ENCODE data around the gene GRK3.
"Not testable (repeated sequence)": the region's sequence is repeated elsewhere in the genome, so short reads cannot be mapped to it uniquely, and the experiment has no call there.

Gene GRK3

DNA sequence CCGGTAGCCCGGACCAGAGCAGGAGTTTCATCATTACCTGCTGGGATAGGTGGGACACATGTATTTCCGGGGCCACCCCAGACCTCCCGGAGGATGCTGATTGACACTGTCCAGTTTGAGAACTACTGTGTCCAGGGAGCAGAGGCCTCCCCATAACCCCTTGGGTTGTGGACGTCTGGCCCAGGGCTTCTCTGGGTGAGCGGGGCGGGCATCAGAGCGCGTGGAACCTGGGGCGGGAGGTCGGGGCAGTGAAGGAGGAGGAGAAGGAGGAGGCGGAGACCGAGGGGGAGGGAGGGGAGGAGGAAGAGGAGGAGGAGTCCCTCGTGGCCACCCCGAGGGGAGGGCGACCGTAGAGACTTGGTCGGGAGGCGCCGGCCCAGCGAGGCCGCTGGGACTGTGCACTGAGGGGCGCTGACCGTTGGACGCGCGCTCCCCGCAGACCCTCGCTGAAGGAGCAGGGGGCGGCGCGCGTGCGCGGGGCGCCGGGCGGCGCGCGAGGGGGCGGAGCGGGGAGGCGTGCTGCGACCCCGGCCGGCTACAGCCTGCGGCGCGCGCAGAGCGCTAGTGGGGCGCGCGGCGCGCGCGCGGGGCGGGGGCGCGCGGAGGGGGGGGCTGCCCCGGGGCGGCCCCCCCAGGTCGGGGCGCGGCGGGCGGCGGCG is at the start of gene GRK3:
TSS of gene GRK3 (plus strand) at position 356 of the 659 bp plus-strand sequence. CDS start 366 bp downstream, outside the sequence.
- peak; percentile 50 for DNase-seq (ENCODE audit: low read depth)

DNA sequence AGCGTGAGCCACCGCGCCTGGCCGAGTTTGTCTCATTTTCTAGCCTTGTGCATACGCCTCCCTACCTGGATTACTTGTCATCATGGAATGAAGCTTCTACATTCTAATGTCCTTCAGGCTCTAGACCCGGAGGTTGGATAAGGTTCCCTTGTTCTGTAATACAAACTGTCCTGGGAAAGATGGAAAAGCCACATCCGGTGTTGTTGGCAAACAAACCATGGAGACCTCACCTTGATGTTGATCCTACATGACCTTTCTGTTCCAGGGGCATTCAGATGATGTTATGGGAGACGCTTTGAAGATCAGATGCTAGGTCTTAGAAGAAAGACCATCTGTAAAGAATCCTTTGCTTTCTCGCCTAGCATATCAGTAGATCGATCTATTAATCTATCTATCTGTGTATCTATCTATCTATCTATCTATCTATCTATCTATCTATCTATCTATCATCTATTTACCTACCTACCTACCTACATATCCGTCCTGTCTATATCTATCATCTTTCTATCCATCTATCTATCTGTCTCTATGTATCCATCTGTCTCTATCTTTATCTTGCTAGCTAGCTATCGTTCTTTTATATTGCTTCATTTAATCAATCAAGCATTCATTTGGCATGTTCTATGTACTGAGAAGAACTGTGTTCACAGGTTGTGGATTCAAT is 46.3 kb upstream of the GRK3 start:
- DNase-seq (ENCODE audit: low read depth) = no peak

DNA sequence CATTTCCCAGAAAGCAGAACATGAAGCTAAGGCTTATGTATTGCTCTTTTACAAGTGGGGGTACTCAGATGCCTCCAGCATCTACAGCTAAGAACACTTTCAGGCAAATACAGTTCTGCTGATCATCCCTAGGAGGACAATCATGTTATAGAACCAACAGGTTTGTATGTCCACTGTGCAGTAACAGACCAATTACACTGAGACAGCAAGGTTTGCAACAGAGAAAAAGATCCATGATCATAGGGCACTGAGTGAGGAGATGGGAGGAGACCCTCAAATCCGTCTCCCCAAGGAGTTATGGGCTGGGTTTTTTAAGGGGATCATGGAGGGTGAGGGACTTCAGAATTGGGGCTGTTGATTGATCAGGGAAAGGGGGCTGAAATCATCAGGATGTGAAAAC is 39.1 kb upstream of the GRK3 start:
- DNase-seq (ENCODE audit: low read depth) = no peak

DNA sequence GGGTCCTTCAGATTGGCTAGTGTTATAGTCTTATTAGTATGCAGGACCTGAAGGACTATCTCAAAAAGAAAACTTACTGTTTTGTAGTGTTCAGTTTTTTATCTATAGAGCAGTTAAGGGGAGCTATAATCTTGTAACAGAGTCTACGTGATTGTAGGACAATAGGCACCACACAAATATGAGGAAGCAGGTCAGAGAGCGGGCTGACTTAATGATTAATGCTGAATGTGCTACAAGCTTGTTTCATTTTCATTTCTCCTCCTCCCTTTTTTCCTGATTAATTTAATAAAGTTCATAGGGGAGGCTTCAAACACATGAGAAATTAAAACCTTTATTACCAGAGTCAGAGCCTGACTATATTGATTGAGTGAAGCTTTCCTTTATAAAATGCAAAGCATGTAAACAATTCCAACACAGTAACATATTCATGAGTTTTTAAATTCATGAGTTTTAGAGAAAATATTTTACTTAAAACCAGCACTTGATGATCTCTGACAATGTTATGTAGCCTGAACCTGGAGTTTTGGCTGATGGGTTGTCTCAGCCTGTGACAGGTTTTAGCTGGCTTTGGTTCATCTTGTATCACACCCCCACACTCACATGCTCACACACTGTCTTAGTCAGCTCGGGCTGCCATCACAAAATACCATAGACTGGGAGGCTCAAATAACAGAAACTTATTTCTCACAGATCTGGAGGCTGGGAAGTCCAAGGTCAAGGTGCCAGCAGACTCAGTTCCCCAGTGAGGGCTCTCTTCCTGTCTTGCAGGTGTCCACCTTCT is 38.5 kb upstream of the GRK3 start:
- not testable (repeated sequence) for DNase-seq (ENCODE audit: low read depth)

DNA sequence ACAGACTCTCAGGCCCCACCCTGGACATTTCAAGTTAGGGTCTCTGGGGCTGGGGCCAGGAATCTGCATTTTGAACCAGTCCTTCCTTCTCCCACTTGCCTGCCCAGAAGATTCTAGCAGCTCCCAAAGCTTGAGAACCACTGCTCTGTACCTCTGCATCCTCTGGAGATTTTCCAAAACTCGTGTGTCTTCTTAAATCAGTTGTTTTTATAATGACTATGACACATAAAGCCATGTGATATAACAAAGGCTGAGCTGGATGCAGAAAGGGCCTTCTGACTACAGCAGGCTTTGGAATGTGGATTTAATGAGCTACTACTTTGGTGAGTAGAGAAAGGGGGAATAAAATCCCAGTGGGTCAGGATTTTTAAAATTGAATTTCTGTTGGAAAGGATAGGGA is 37.5 kb upstream of the GRK3 start:
- DNase-seq (ENCODE audit: low read depth) = not testable (repeated sequence)

DNA sequence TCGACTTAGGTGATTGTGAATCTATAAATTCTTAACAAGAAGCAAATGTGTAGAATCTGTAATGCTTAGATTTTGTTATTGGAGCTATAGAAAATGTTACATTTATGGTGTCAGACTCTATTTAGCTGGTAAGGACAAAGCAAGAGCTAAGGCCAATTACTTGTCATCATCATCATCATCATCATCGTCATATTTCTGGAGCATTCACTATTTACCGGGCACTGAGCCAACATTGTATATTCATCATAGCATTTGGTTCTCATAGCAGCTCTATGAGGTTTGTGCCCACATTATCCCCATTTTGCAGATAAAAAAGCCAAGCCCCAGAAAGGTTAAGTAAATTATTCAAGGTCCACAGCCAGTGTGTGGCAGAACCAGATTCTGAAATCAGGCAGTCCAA is 36.4 kb upstream of the GRK3 start:
- not testable (repeated sequence) for DNase-seq (ENCODE audit: low read depth)

DNA sequence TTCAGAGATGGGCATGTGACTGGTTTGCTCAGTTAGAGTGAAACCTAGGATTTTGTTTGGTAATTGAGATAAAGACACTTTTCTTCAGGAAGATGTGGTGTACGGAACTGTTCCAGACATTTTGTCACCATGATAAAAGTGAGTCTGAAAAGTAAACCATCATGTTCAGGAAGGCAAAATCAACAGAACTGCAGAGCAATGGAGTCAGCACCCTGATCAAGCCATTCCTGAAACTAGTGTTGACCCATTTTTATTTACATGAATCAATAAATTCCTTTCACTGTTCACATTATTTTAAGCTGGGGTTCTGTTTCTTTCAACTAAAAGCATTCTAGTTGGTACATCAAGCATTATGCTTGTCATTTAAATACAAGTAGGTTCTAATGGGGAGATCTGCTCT is 35.4 kb upstream of the GRK3 start:
- DNase-seq (ENCODE audit: low read depth) = not testable (repeated sequence)

DNA sequence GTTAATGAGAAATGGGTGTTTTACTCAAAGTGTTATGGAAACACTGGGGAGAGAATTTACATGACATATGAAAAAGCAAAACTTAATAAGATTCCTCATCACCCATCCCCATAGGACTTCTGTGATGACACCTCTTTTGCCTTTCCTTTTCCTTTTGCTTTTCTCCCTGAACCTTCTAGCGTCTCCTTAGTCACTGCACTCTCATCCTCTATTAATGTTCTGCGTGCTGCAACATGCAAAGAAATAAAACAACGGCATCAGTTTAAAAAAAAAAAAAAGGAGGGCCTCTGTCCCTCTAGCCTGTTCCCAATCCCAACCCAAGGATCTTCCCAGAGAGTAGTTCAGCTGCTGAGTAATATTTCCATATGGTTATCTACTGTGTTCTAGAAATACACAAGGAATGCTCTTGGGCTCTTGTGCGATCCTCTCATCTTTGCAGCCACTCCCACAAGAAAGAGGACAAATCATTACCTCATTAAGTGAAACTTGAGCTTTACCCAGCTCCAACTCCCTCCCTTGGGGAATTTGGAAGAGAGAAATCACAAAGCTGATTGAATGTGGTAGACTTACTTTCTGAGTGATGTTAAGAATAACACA is 34.8 kb upstream of the GRK3 start:
- not testable (repeated sequence) for DNase-seq (ENCODE audit: low read depth)

DNA sequence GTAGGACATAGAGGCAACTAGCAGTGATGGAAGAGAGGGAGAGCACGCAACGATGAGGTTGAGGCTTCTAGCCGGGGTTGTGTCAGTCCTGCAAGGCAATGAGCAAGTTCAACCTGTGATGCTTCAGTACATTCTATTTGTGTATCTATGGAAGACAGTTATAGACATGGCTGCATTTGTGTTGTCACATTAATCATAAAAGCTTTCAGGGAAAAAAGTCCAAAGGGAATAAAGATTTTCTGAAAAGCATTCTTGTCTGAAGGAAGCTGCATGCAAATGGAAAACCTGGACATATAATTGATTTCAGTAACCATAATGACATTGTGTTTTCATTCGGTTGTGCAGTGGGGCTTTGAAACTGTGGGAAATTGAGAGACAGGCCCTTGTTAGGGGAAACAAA is 32.8 kb upstream of the GRK3 start:
- not testable (repeated sequence) for DNase-seq (ENCODE audit: low read depth)

DNA sequence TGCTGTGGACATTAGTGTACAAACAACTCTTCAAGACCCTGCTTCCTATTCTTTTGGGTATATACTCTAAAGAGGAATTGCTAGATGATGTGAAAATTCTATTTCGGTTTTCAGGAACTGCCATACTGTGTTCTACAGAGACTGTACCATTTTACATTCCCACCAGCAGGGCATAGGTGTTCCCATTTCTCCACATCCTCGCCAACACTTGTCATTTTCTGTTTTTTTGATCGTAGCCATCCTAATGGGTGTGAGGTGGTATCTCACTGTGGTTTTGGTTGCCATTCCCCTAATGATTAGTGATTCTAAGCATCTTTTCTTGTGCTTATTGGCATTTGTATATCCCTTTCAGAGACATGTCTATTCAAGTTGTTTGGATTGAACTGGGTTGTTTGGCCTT is 29.8 kb upstream of the GRK3 start:
- no peak for DNase-seq (ENCODE audit: low read depth)

DNA sequence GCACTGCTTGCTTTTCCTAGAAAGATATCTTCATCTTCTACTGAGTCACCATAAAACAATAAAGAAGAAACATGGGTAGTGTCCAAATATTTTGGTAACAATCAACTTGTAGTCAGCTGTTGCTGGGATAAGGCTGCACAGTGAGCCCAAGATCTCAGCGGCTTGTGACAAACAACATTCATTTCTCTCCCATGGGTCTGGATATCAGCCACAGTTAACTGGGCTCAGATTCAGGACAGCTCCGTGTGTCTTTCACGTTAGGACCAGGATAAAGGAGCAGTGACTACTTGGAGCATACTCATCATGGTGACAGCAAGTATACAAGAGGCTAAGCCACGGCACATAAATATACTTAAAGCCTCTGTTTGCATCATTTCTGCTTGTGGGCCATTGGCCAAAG is 27.9 kb upstream of the GRK3 start:
- DNase-seq (ENCODE audit: low read depth) = no peak

DNA sequence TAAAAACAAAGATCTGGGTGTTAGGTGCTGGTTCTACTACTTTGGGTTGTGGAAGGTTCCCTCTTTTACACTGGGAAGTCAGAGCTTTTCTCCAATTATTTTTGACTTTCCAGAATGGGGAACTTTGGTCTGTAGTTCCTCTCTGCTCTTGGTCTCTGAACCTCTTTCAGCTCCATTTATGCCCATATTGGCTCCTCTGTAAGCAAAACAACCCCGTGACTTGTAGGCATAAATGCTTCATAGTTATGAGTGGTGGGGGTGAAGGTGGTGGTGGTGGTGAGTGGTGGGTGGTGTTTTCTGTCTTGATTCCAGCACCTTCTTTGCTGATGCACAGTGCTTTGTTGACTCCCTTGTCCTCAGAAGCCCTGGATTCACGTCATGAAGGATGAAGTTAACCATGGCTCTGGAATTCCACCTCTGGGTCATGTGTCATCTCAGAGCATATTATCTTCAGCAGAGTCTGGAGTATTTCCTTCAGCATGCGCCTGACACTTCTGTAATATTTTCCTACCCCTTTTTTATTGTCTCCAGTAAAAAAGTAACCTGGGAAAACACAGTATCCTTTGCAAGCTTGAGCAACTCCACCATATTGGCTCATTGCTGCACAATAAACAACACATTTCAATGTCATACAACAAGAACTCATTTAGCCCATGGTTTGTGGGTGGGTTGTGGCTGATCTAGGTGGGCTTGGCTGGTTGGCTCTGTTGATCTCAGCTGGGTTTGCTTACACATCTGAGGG is 24.1 kb upstream of the GRK3 start:
- no peak for DNase-seq (ENCODE audit: low read depth)

DNA sequence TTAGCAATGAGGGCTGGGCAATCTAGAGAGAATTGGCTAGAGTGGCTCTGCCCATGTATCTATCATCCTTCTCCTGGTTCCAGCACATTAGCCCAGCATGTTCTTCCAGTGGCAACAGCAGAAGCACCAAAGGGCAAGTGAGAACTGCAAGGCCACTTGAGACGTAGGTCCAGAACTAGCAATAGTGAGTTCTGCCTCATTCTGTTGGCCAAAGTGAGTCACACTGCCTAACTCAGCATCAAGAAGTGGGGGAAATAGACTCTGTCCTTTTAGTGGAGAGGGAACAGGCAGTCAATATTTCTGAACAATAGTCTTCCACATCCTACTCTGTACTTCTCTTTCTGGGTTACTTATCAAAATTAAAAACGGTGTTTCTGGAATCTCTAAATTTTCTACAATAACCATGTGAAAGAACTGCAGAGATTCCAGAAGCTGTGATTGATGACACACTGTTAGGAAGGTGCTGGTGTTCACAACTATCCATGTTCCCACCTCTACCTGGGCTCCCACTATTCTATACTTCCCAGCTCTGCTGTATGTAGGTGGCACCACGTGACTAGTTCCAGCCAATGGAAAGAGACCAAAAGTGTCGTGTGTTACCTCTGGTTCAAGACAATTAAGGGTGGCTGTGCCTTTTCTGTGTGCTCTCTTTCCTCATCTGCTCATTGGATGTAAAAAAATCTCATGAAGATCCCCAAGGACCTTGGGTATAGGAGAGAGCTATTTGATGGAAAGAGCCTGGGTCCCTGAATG is 23.4 kb upstream of the GRK3 start:
- DNase-seq (ENCODE audit: low read depth) = no peak

DNA sequence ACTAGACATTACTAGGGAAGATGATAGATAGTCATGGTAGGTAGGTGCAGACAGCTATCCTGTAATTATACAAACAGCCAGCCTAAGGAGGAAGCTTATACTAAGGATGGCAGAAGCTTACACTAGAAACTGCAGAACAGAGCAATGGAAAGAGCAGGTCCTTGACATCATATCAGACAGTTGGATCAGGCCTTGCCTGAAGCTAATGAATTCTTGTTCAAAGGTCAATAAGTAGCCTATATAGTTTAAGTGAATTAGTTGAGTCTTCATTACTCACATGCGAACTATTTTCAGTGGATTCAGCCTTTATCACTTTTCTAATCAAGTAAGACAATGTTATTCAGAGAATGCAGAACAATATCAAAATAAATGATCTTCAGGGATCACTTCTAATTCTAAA is 22.3 kb upstream of the GRK3 start:
- DNase-seq (ENCODE audit: low read depth) = no peak

DNA sequence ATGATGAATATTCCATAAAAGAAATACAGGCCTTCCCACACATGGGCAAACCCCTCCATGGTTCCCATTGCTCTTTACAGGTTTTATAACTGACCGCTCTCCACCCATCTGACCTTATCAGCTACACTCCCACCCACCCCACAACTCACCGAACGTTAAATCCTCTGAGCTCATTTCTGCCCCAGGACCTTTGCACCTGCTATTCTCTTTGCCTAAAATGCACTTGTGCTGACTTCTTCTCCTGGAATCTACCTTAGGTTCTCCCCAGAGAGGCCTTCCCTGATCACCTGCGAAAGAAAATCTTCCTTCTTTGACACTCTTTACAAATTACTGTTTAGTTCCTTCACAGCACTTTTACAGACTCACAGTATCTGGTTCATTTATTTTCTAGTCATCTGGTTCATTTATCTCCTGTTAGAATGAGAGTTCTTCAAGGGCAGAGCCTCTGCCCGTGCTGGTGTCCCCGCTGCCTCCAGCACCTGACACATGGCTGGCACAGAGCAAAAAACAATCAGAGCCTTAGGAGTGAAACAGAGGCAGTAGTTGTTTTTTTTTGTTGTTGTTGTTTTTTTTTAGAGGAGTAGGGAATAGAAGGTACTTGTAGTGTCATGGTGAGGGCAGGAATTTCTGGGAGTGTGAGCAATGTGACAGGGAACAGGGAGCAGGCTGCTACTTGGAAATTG is 21.6 kb upstream of the GRK3 start:
- DNase-seq (ENCODE audit: low read depth) = no peak

DNA sequence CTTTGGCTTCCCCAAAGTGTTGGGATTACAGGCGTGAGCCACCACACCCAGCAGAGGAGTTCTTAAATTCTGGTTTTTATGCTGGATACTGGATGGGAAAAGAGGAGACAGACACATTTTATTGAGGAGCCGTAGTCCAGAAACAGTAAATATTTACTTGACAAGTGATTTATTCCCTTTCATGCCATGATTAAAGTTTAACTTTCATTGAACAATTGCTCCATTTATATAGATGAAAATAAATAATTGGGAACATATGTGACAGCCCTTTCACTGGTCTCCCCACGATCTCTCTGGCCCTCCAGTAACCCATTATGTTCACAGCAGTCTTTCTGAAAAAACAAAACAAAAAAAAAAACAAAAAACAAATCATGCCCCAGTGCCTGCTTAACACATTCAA is 19.3 kb upstream of the GRK3 start:
- DNase-seq (ENCODE audit: low read depth) = no peak

DNA sequence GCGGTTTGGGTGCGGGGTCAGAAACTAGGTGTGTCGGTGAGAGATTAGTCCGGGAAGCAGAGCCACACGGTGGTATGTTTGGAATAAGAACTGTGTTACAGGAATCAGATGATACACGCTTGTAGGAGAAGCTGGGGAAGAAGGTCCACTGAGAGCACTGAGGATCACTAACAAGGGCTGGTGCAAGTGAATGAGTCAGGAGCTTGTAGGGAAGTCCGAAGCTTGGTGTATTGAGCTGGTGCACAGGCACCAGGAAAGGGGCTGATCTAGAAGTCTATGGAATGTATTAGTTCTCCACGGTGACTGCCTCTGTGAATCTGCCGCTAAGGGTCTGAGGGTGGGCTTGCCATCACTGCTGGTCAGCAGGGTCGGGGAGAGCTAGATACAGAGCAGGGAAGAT is 18.8 kb upstream of the GRK3 start:
- no peak for DNase-seq (ENCODE audit: low read depth)

DNA sequence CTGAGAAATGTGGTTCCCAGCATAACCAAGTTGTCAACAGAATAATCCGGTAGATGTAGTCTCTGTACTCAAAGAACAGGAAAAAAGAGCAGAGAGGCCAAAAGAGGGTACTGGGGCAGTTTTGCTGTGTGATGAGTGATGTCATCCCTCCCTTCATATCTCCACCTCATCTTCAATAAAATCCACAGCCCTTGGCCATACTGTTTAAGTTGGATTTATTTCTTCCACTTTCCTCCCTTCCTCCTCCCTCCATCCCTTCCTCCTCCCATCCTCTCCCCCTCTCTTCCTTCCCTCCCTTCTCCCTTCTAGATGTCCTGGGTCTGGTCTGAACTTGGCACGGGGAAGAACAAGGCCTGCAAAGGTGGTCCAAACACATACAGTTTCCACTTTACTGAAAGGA is 18.2 kb upstream of the GRK3 start:
- no peak for DNase-seq (ENCODE audit: low read depth)

DNA sequence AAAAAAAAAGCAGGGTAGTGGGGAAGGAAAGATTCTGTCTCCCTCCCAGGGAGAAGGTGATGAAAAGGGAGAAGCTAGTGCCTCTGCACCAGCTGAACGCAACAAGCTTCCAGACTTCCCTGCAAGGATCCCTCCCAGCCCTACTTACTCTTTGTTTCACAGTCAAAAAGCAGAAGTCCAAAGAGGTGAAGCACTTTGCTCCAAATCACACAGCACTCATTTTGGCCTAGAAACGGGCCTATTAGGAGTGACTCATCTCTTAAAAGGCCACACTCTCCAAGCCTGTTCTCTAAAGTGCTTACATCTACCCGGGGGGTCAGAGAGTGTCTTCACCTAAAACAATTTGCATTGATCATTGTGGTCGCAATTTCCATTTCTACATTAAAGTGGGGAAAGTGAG is 17.7 kb upstream of the GRK3 start:
- DNase-seq (ENCODE audit: low read depth) = no peak

DNA sequence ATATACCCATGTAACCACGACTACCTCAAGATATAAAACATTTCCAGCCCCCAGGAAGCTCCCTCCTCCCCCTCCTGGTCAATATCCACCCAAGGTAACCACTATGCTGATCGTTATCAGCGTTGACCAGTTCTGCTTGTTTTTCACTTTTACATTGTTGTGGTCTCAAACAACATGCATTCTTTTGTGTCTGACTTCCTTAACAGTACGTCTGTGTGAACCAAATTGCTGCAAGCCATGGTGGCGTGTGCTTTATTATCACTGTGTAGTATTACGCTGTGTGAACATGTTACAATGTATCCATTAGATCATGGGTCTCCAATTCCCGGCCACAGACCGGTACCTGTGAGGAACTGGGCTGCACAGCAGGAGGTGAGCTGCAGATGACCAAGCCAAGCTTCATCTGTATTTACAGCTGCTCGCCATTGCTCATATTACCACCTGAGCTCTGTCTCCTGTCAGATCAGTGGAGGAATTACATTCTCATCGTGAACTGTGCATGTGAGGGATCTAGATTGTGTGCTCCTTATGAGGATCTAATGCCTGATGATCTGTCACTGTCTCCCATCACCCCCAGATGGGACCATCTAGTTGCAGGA is 15.5 kb upstream of the GRK3 start:
- DNase-seq (ENCODE audit: low read depth) = no peak

Measured in stimulated activated CD8-positive, alpha-beta memory T cell treated with anti-CD3 and anti-CD28 coated beads, Interleukin-12 subunit alpha, Interleukin-12 subunit beta, amount 100 ng/mL, for 4 hours (primary cell).